Right renal cortex interstitium (tissue), 3 donors: ENCODE data around the gene MON1A. TPM values are rescaled to one million over a fixed set of nuclear protein-coding genes. Genes with fewer than 3 reads are reported as not detected.
A peak's percentile ranks its signal among the peaks of the same experiment; 100 is the strongest.

Source experiments
- DNase-seq, 3 donors: peaks; one replicate each; pipeline ENCODE4 v3.0.0-alpha.2; 2013; ENCODE audit warnings: low read depth in 3 of 3, low spot score in 2 of 3
- polyA plus RNA-seq, 3 donors: library from polyadenylated mRNA; unstranded; fragments of 120-200 nt; gene quantifications; one replicate each; pipeline ENCODE4 v1.2.1, GENCODE V29; 2013; ENCODE audit not compliant: insufficient read length in 3 of 3

Gene MON1A
- polyA plus RNA-seq, 3 donors, result 6.9 to 8.5 (median 7.6) TPM

DNA sequence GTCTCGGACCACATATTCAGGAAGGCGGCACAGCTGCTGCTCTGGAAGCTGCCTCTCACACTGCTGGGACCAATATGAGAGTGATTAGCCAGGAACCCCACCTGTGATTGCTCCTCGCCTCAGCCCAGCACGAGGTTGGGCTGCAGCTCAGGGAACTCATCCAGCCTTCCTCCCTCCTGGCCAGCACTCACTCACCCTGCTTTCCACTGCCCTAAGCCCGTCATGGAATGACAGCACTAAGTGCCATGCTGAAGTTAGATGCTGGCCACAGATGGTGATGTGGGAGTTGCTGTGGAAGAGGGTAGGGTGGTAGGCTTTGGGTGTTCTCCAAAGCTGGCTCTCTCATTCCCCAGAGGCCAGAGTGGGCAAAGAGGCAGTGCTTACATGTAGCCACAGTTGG lies 33.3 kb downstream of the MON1A start:
- DNase-seq, result no peak

DNA sequence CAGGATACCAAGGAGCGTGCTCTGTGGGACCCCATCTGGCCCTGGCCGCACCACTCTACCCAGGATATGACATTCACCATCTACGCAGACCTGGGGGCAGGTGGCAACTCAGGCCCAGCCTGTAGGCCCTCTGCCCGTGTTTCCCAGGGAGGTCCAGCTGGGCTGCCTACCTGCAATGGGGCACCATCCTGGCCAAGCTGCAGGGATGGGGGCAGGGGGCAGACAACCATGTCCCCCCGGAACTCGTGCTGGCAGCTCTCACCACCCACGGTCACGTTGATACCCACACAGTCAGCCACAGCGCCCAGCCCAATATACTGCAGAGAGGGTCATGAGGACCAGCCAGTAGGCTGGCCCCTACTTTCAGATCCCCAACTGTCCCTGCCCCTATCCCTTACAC lies 33.8 kb downstream of the MON1A start:
- DNase-seq, result no peak

GRCh38 chr3:49889296-49889695 lies 40.3 kb downstream of the MON1A start:
- DNase-seq, result no peak

GRCh38 chr3:49886922-49887265 lies 42.7 kb downstream of the MON1A start:
- no peak for DNase-seq

DNA sequence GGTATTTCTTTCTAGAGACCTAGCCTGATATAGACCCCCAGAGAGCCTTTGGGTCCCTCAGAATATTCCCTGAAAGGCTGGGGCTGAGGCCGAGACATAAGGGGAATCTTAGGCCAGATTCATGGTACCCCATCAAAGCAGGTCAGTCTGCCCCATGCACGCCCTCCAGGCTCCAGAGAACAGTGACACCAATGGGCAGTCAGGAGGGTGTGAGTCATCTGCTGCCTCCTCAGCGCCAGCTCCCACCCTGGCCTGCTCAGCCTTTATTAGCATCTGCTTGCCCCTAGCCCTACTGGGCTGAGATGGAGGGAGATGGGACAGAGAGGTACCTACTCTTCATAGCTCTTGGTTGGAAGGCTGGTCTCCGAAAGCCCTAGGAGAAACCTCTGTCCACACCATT lies 45.6 kb downstream of the MON1A start:
- DNase-seq, result no peak

DNA sequence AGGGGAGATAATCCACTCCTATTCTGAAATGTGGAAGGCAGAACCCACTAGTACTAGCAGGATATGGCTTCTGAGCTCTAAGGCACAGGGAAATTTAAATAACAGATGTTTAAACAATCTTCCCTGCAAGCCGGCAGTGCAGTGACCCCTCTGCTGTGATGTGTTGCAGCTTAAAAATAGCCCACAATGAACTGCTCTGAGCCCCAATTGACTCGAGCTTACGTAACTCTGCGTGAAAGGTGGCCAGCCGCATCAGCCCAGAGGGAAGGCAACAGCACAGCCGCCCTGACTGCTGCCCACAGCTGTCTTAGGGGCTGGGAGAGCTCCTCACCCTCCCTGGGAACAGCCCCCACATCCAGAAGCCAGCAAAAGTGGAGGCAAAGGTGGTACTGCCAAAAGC lies 47.4 kb downstream of the MON1A start:
- DNase-seq, result no peak

- DNase-seq, result no peak
Measured at GRCh38 chr3:49880581-49881315, 48.9 kb downstream of the MON1A start.

GRCh38 chr3:49879721-49880120 lies 49.9 kb downstream of the MON1A start:
- no peak for DNase-seq

GRCh38 chr3:49878686-49879085 lies 50.9 kb downstream of the MON1A start:
- no peak for DNase-seq

GRCh38 chr3:49877716-49878115 lies 51.9 kb downstream of the MON1A start:
- DNase-seq, result no peak

GRCh38 chr3:49876567-49876966 lies 53.0 kb downstream of the MON1A start:
- no peak for DNase-seq

- no peak for DNase-seq
Measured at GRCh38 chr3:49873623-49874022, 56.0 kb downstream of the MON1A start.

- no peak for DNase-seq
Measured at GRCh38 chr3:49872801-49873281, 56.8 kb downstream of the MON1A start.

- DNase-seq, result no peak
Measured at GRCh38 chr3:49871531-49872153, 58.0 kb downstream of the MON1A start.

DNA sequence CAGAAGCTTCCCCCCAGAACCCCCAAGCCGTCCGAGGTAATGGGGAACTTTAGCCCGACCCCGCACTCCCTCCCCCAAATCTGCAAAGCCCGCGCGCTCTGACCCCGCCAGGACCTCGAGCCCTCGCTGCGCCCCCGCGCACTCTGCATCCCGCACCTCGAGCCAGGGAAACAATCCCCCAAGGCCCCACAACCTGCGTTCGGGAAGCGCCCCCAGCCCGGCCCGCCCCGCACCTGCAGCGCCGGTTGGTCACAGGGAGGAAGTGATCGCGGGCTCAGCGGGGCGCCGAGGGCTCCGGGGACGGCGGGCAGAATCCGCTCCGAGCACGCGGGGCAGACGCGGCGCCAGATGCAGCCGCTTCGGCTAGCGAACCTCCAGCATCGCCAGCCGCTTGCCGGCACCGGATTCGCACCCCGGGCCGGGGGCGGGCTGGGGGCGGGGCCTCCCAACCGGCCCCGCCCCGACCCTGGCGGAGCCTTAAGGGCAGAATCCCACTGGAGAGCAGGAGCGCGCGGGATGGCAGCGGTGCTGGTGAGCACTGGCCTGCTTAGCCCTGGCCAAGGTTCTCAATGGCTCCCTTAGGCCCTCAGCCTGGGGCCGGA lies 60.0 kb downstream of the MON1A start, which contains the start of gene CAMKV:
Gene CAMKV, minus strand, starts transcription at position 382 of the 602 bp plus-strand sequence. CDS start 7,518 bp downstream, outside the sequence.
- DNase-seq, result no peak

DNA sequence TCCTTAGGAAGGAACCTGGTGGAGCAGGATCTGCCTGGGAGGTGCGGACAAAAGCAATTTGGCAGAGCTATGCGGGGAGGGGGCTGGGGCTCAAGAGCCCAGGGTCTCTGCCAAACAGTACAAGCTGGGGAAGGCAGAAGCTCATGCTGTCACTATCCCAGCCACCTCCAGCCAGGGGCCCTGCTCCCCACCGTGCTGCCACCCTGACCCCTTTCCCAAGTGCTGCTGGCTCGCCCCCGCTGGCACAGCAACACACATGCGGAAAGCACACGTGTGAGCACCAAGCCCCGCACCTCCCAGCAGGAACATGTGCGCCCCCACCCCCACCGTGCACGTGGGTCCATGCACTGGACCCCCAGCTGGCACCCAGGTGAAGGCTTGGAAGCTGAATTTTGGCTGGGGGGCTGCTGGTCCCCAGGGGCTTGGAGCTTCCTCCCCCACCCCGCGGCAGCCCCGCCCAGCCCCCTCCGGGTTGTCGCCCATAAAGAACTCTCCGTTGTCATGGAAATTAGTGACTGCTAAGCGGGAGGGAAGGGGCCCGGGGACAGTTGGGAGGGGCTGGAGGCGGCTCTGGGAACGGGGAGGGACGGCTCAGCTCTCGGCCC lies 60.6 kb downstream of the MON1A start:
- no peak for DNase-seq

- peak in 2 of 3 donors; percentile 34 to 46 for DNase-seq
Measured at GRCh38 chr3:49867871-49868321, 61.7 kb downstream of the MON1A start.

DNA sequence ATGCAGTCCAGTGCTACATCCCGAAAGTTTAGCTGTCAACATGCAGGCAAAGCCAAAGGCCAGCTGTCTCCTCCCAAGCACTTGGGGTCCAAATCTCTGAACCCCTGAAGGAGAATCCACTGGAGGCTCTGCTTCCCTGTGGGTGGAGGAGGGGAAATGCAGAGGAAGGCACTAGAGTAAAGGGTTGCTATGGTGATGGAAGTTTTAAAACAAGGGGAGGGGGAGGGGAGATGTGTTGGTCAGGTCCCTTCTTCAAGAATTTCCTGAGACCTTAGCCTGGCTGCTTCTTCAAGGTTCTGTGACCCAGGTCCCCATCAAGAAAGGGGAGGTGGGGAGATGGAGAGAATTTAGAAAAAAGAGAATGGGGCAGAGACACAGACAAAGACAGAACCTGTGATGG lies 62.2 kb downstream of the MON1A start:
- no peak for DNase-seq

DNA sequence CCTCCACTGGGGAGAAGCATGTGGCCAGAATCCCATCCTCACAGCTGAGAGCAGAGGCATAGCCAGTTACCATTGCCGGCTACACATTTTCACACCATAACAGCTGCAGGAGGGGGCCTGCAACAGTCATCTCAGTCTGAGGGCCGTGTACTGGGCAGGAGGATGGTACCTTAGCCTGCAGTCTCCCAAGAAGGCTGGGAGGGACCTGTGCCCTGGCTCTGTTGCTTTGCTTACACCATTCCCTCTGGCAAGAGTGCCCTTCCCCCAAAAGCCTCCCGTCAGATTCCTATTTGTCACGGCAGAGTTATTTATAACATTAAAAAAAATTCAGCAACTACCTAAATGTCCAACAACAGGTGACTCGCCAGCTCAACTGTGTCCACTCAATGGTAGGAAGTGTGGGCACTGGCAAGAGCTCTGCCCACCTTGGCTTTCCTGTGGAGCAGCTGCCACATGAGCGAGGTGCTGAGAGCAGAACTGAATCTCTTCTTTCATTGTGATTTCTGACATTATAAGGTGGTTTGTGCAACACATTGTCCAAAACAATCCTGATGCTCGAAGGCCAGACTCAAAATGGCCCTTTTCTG lies 64.3 kb downstream of the MON1A start:
- no peak for DNase-seq

GRCh38 chr3:49864505-49864904 lies 65.1 kb downstream of the MON1A start:
- no peak for DNase-seq
